Measurements from ENCODE around the gene SPIRE2. TPM values are rescaled to one million over a fixed set of nuclear protein-coding genes. Genes with fewer than 3 reads are reported as not detected.

SPIRE2 gene
- polyA plus RNA-seq, 1 donor from 2014 or later, result 45.0 TPM

DNA sequence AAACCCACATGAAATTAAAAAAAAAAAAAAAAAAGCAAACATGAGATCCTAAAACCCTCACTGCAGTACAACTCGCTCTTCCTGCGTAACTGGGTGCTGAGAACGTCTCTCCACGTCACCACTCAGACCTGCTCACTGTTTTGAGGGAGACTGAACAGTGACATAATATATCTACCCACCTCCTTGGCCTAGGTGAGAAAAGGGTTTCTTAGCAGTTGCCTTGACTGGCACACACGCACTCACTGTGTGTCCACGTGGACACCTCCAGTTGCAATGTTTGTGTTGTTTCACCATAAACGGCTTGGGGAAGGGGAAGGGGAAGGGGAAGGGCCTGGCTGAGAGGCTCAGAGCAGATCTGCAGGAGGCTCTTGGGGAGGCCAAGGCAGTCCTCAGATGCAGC, 43.9 kb upstream of the SPIRE2 start:
- Histone ChIP-seq H3K36me3 (ENCODE audit: insufficient read depth, low read length) (no peaks in the 10 kb centered on the region), H3K9me2 (ENCODE audit: insufficient read depth, low read length) (no peaks in the 10 kb centered on the region), H3K9ac (ENCODE audit: low read length) (no peak overlapping the region), H3K27ac (ENCODE audit: low read length) (no peak overlapping the region), H3K27me3 (ENCODE audit: insufficient read depth, low read depth, low read length) (no peaks in the 10 kb centered on the region), H3F3A (ENCODE audit: insufficient read depth, low read length, poor library complexity, severe bottlenecking) (no peaks in the 10 kb centered on the region), H3K4me3 (ENCODE audit: low read length) (no peak overlapping the region), H3K9me3 (ENCODE audit: low read length) (no peaks in the 10 kb centered on the region), H2AFZ (ENCODE audit: low read depth, low read length) (no peak overlapping the region), H4K20me1 (ENCODE audit: insufficient read depth) (no peaks in the 10 kb centered on the region), H3K79me2 (replicated peaks; ENCODE audit: insufficient read depth, low read length) (no peaks in the 10 kb centered on the region), H3K4me2 (ENCODE audit: low read length) (no peak overlapping the region)
- TF ChIP-seq EZH2 (IDR thresholded peaks at IDR 0.05; ENCODE audit: borderline replicate concordance, insufficient read depth, low read length, poor library complexity, severe bottlenecking) (no peak), TAF1 (IDR thresholded peaks at IDR 0.05; ENCODE audit: low read depth) (no peak)

DNA sequence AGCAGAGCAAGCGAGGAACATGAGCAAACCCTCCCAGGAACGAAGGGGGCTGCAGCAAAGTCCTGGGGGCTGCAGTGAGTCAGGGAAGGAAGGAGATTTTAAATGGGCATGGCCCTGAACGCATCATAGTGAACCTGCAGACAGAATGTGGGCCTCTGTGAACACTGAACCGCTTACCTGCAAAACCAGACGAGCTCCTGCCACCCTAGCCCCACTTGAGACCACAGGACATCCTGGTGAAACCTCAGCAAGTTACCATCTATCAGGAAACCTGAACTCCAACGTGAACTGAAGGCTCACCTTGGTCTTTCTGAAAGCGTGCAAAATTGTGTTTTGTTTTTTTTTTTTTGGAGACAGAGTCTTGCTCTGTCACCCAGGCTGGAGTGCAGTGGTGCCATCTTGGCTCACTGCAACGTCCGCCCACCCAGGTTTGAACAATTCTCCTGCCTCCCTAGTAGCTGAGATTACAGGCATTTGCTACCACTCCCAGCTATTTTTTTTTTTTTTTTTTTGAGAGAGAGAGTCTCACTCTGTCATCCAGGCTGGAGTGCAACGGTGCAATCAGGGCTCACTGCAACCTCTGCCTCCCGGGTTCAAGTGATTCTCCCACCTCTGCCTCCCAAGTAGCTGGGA, 42.6 kb upstream of the SPIRE2 start:
- no peaks in the 10 kb centered on the region for H3K79me2 ChIP-seq (replicated peaks; ENCODE audit: insufficient read depth, low read length)
- H3K36me3 ChIP-seq (ENCODE audit: insufficient read depth, low read length), result no peaks in the 10 kb centered on the region
- no peaks in the 10 kb centered on the region for H3F3A ChIP-seq (ENCODE audit: insufficient read depth, low read length, poor library complexity, severe bottlenecking)

More for the DNA sequence above, 42.6 kb upstream of the SPIRE2 start:
- Histone ChIP-seq H3K4me3 (ENCODE audit: low read length) (no peak overlapping the region), H2AFZ (ENCODE audit: low read depth, low read length) (no peak overlapping the region), H3K4me2 (ENCODE audit: low read length) (no peak overlapping the region), H3K27me3 (ENCODE audit: insufficient read depth, low read depth, low read length) (no peaks in the 10 kb centered on the region), H3K9ac (ENCODE audit: low read length) (no peak overlapping the region), H4K20me1 (ENCODE audit: insufficient read depth) (no peaks in the 10 kb centered on the region), H3K9me3 (ENCODE audit: low read length) (no peaks in the 10 kb centered on the region), H3K27ac (ENCODE audit: low read length) (no peak overlapping the region), H3K9me2 (ENCODE audit: insufficient read depth, low read length) (no peaks in the 10 kb centered on the region)
- no peak for TF ChIP-seq EZH2 (IDR thresholded peaks at IDR 0.05; ENCODE audit: borderline replicate concordance, insufficient read depth, low read length, poor library complexity, severe bottlenecking)
- TF ChIP-seq MXI1 (conservative IDR thresholded peaks at IDR 0.05; ENCODE audit: poor library complexity, severe bottlenecking), result no peak
- TF ChIP-seq TAF1 (IDR thresholded peaks at IDR 0.05; ENCODE audit: low read depth), result no peak
- no peak for TF ChIP-seq SMC3 (conservative IDR thresholded peaks at IDR 0.05; ENCODE audit: poor library complexity)
- TF ChIP-seq RAD21 (conservative IDR thresholded peaks at IDR 0.05), result no peak
- TF ChIP-seq, protein P1, sequence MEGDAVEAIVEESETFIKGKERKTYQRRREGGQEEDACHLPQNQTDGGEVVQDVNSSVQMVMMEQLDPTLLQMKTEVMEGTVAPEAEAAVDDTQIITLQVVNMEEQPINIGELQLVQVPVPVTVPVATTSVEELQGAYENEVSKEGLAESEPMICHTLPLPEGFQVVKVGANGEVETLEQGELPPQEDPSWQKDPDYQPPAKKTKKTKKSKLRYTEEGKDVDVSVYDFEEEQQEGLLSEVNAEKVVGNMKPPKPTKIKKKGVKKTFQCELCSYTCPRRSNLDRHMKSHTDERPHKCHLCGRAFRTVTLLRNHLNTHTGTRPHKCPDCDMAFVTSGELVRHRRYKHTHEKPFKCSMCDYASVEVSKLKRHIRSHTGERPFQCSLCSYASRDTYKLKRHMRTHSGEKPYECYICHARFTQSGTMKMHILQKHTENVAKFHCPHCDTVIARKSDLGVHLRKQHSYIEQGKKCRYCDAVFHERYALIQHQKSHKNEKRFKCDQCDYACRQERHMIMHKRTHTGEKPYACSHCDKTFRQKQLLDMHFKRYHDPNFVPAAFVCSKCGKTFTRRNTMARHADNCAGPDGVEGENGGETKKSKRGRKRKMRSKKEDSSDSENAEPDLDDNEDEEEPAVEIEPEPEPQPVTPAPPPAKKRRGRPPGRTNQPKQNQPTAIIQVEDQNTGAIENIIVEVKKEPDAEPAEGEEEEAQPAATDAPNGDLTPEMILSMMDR (IDR thresholded peaks at IDR 0.05; ENCODE audit: poor library complexity, severe bottlenecking), result no peak
- no peak for TF ChIP-seq EP300 (conservative IDR thresholded peaks at IDR 0.05; ENCODE audit: poor library complexity, severe bottlenecking)
- TF ChIP-seq, protein P2, sequence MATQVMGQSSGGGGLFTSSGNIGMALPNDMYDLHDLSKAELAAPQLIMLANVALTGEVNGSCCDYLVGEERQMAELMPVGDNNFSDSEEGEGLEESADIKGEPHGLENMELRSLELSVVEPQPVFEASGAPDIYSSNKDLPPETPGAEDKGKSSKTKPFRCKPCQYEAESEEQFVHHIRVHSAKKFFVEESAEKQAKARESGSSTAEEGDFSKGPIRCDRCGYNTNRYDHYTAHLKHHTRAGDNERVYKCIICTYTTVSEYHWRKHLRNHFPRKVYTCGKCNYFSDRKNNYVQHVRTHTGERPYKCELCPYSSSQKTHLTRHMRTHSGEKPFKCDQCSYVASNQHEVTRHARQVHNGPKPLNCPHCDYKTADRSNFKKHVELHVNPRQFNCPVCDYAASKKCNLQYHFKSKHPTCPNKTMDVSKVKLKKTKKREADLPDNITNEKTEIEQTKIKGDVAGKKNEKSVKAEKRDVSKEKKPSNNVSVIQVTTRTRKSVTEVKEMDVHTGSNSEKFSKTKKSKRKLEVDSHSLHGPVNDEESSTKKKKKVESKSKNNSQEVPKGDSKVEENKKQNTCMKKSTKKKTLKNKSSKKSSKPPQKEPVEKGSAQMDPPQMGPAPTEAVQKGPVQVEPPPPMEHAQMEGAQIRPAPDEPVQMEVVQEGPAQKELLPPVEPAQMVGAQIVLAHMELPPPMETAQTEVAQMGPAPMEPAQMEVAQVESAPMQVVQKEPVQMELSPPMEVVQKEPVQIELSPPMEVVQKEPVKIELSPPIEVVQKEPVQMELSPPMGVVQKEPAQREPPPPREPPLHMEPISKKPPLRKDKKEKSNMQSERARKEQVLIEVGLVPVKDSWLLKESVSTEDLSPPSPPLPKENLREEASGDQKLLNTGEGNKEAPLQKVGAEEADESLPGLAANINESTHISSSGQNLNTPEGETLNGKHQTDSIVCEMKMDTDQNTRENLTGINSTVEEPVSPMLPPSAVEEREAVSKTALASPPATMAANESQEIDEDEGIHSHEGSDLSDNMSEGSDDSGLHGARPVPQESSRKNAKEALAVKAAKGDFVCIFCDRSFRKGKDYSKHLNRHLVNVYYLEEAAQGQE (IDR thresholded peaks at IDR 0.05; ENCODE audit: borderline replicate concordance), result no peak
- no peak for TF ChIP-seq POLR2AphosphoS5 (IDR thresholded peaks at IDR 0.05)
